PFSK-1 (cell line): Measurements from ENCODE around the gene RAB11B.

ENCODE experiments used
- FOXP2 ChIP-seq: optimal IDR thresholded peaks from 2 replicates; pipeline ENCODE3; 2011; ENCODE audit warnings: borderline replicate concordance, control low read depth, inconsistent platforms; ENCODE audit not compliant: insufficient read depth; ENCODE audit errors: extremely low read length, extremely low read depth
- POLR2AphosphoS5 ChIP-seq: IDR thresholded peaks from 2 replicates; pipeline ENCODE4 v1.6.1; 2012; ENCODE audit warnings: low read depth, mild to moderate bottlenecking, control low read depth, low read length, moderate library complexity
- SIN3A ChIP-seq: IDR thresholded peaks from 2 replicates; pipeline ENCODE4 v1.6.1; 2012; ENCODE audit warnings: mild to moderate bottlenecking, low read length, moderate library complexity, borderline replicate concordance; ENCODE audit not compliant: insufficient read depth
- TF ChIP-seq, protein P1 (sequence below), 2 experiments: IDR thresholded peaks; 2 replicates each; pipeline versions ENCODE4 v1.6.1 to v1.8.0; 2011 to 2012; ENCODE audit warnings: low read depth in 2 of 2, low read length in 2 of 2, control low read depth in 1 of 2, inconsistent platforms in 1 of 2, mild to moderate bottlenecking in 1 of 2, moderate library complexity in 1 of 2; ENCODE audit not compliant: insufficient read depth in 1 of 2

- TF ChIP-seq POLR2AphosphoS5 (no peak), SIN3A (no peak), FOXP2 (no peak)
- TF ChIP-seq, protein P1, sequence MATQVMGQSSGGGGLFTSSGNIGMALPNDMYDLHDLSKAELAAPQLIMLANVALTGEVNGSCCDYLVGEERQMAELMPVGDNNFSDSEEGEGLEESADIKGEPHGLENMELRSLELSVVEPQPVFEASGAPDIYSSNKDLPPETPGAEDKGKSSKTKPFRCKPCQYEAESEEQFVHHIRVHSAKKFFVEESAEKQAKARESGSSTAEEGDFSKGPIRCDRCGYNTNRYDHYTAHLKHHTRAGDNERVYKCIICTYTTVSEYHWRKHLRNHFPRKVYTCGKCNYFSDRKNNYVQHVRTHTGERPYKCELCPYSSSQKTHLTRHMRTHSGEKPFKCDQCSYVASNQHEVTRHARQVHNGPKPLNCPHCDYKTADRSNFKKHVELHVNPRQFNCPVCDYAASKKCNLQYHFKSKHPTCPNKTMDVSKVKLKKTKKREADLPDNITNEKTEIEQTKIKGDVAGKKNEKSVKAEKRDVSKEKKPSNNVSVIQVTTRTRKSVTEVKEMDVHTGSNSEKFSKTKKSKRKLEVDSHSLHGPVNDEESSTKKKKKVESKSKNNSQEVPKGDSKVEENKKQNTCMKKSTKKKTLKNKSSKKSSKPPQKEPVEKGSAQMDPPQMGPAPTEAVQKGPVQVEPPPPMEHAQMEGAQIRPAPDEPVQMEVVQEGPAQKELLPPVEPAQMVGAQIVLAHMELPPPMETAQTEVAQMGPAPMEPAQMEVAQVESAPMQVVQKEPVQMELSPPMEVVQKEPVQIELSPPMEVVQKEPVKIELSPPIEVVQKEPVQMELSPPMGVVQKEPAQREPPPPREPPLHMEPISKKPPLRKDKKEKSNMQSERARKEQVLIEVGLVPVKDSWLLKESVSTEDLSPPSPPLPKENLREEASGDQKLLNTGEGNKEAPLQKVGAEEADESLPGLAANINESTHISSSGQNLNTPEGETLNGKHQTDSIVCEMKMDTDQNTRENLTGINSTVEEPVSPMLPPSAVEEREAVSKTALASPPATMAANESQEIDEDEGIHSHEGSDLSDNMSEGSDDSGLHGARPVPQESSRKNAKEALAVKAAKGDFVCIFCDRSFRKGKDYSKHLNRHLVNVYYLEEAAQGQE (IDR thresholded peaks at IDR 0.05; ENCODE audit: insufficient read depth in 1 of 2, low read depth in 2 of 2, low read length in 2 of 2) = no peak
Observed at GRCh38 chr19:8451377-8451776, 61.2 kb downstream of the RAB11B start.
